Testis (tissue), 3 donors: ENCODE measurements around the gene PXMP4. TPM values are rescaled to one million over a fixed set of nuclear protein-coding genes. Genes with fewer than 3 reads are reported as not detected.

Experiments
- DNase-seq: peaks from one replicate; pipeline ENCODE4 v3.0.0-alpha.2; 2019
- H3K27ac ChIP-seq, 2 donors: fragments of 200-600 bp; sonication (generic); one replicate each; pipeline ENCODE4 v1.5.1; 2019
- H3K27me3 ChIP-seq: fragments of 200-600 bp; sonication (generic); one replicate; pipeline ENCODE4 v1.5.1; 2019
- H3K36me3 ChIP-seq: fragments of 200-600 bp; sonication (generic); one replicate; pipeline ENCODE4 v1.5.1; 2017; ENCODE audit warnings: low read depth; ENCODE audit errors: missing control alignments
- H3K4me1 ChIP-seq: fragments of 200-600 bp; sonication (generic); one replicate; pipeline ENCODE4 v1.5.1; 2019
- H3K4me3 ChIP-seq, 2 donors: fragments of 200-600 bp; sonication (generic); one replicate each; pipeline ENCODE4 v1.5.1; 2017 to 2019
- H3K9me3 ChIP-seq: fragments of 200-600 bp; sonication (generic); one replicate; pipeline ENCODE4 v1.5.1; 2017
- CTCF ChIP-seq, 3 experiments: fragments of 450-650 bp in 2 of 3; fragments of 200-600 bp in 1 of 3; sonication (generic) in 1 of 3; IDR thresholded peaks; one replicate each; pipeline ENCODE4 v1.5.1; 2016 to 2019; ENCODE audit warnings: antibody characterized with exemption in 3 of 3, mild to moderate bottlenecking in 2 of 3, moderate library complexity in 1 of 3
- POLR2A ChIP-seq: fragments of 450-650 bp; IDR thresholded peaks from one replicate; pipeline ENCODE4 v1.6.1; 2017; ENCODE audit warnings: antibody characterized with exemption, mild to moderate bottlenecking, moderate library complexity
- WGBS, 2 donors: methylation state at CpG; one replicate each; pipeline ENCODE4 v1.1.5; 2018; 5-methylcytosine and 5-hydroxymethylcytosine counted together
- intact Hi-C: fragments of 100-400 bp; cut with DNase I; formaldehyde crosslinking; loops from one replicate; pipeline ENCODE4 v1.15.1; 2023; ENCODE audit warnings: low total_unique reads
- polyA plus RNA-seq: library from polyadenylated mRNA; stranded (reverse); fragments of 350-450 nt; fragmentation: Illumina TruSeq; extraction: RNeasy Lipid Tissue Mini Kit (QIAGEN cat#74804); gene quantifications from one replicate; pipeline ENCODE4 v1.2.3, GENCODE V29; 2014; ENCODE audit warnings: low read depth, low replicate concordance; ENCODE audit not compliant: insufficient read depth
- total RNA-seq, 2 donors: library from RNA; depleted of rRNA; stranded (reverse); fragments of >200 nt; gene quantifications; one replicate each; pipeline ENCODE4 v1.2.3, GENCODE V29; 2016

The PXMP4 gene
- total and polyA plus RNA-seq, 3 donors from 2014 or later: 4.6 to 6.8 (median 5.1) TPM

DNA sequence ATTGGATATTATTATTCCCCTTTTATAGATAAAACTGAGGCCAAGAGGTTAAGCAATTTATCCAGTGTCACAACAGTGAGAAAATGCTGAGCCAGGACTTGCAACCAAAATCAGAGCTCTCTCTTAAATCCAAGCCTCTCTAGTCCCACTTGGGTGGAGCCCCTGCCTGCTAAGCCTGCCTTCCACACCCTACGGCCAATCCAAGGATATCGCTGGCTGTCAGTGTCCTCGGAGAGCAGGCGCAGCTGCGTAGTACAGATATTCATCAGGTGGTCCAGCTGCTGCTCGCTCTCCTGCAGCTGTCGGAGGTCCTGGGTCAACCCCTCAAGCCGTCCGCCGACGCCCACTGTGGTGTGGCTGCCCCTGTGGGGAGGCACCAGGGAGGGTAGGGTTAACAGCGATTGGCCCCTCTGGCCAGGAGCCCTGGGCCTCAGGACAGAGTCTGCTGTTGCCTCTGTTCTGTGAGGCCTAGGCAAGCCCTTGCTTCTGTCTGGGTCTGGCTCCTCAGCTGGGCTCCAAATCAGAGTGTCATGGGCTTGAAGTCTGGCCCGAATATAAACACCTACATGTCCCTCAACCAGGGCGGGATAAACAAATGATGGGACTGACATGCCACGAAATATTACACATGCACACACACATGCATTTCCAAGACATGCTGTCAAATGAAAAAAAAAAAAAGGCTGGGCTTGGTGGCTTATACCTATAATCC is 42.0 kb downstream of the PXMP4 start:
- DNase-seq: peak; percentile 79
- Histone ChIP-seq H3K4me1 (peaks cover 29% of the 10 kb centered on the region), H3K27ac (peak overlapping the region; percentile 14 to 92), H3K4me3 (no peak overlapping the region), H3K9me3 (no peaks in the 10 kb centered on the region), H3K36me3 (no peaks in the 10 kb centered on the region), H3K27me3 (no peaks in the 10 kb centered on the region)
- intact Hi-C loops: no loop called here
- TF ChIP-seq CTCF (IDR thresholded peaks at IDR 0.05): no peak
- WGBS, 2 donors: 70 to 85% methylated on average over 9 to 15 of the region's 15 CpGs

DNA sequence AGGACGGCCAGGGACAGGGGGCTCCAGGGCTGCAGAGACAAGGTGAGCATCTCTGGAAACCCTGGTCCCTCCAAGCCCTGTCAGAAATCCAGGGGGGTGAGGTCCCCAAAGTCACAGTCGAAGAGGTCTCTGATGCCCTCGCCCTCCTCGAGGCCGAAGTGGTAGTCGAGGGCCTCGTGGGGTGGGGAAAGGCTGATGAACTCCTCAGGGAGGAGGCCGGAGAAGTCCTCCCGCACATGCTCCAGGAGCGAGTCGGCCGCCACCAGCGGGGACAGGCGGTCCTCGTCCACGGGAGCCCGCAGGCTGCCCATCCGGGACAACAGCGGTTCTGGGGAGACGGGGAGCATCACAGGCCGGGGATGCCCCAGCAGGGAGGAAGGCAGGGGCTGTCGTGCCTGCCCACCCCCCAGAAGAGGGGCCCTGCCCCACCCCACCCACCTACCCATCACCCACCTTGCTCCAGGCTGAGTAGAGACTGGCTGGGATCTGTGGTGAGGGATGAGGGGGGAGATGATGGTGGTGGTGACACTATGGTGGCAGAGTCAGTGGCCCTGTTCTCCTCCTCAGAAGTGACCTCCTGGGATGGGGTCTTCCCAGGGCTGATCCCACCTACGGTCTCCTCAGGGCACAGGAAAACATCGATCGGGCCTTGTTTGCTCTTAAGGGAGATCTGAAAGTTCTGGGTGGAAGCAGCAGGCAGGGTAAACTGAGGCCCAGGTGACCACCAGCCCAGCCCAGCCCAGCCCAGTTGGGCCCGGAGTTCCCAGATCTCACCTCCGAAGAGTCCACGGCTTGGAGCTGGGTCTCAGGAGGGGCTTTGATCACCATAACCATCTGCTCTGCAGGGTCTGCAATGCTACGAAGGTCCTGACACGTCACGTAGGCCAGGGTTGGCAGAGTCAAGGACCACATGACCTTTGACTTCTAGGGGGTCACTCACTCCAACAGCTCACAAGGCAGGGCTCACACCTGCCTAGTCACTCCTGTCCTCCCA is 43.2 kb downstream of the PXMP4 start:
- peaks cover 41% of the 10 kb centered on the region for H3K4me1 ChIP-seq
- intact Hi-C loops: no loop called here
- no peak overlapping the region for H3K4me3 ChIP-seq
- DNase-seq: no peak
- WGBS, 2 donors: 85 to 94% methylated on average over 21 to 29 of the region's 31 CpGs
- no peaks in the 10 kb centered on the region for H3K9me3 ChIP-seq
- H3K27me3 ChIP-seq: no peaks in the 10 kb centered on the region
- TF ChIP-seq POLR2A: no peak
- no peak for TF ChIP-seq CTCF (IDR thresholded peaks at IDR 0.05)
- H3K27ac ChIP-seq: peak overlapping the region; percentile 92 to 97
- H3K36me3 ChIP-seq: no peaks in the 10 kb centered on the region

GRCh38 chr20:33676121-33676520 is 44.0 kb downstream of the PXMP4 start:
- peaks cover 43% of the 10 kb centered on the region for H3K4me1 ChIP-seq
- H3K9me3 ChIP-seq: no peaks in the 10 kb centered on the region
- H3K27me3 ChIP-seq: no peaks in the 10 kb centered on the region
- peak overlapping the region; percentile 92 to 97 for H3K27ac ChIP-seq
- WGBS, 2 donors: 72 to 73% methylated on average over 6 to 11 of the region's 11 CpGs
- intact Hi-C loops: no loop called here
- no peak for DNase-seq
- TF ChIP-seq CTCF (IDR thresholded peaks at IDR 0.05) (no peak), POLR2A (no peak)
- no peaks in the 10 kb centered on the region for H3K36me3 ChIP-seq
- no peak overlapping the region for H3K4me3 ChIP-seq

GRCh38 chr20:33675136-33675959 is 44.8 kb downstream of the PXMP4 start:
- peaks cover 43% of the 10 kb centered on the region for H3K4me1 ChIP-seq
- H3K27ac ChIP-seq: peak overlapping the region; percentile 92 to 97
- intact Hi-C loops: no loop called here
- peak; percentile 82 for DNase-seq
- peak overlapping the region; percentile 77 to 86 for H3K4me3 ChIP-seq
- TF ChIP-seq POLR2A (no peak), CTCF (IDR thresholded peaks at IDR 0.05) (no peak)
- WGBS, 2 donors: 9 to 15% methylated on average over 16 of the region's 16 CpGs
- H3K9me3 ChIP-seq: no peaks in the 10 kb centered on the region
- no peaks in the 10 kb centered on the region for H3K27me3 ChIP-seq
- no peaks in the 10 kb centered on the region for H3K36me3 ChIP-seq
